Measurements from ENCODE around the gene ARL11.

Gene ARL11

DNA sequence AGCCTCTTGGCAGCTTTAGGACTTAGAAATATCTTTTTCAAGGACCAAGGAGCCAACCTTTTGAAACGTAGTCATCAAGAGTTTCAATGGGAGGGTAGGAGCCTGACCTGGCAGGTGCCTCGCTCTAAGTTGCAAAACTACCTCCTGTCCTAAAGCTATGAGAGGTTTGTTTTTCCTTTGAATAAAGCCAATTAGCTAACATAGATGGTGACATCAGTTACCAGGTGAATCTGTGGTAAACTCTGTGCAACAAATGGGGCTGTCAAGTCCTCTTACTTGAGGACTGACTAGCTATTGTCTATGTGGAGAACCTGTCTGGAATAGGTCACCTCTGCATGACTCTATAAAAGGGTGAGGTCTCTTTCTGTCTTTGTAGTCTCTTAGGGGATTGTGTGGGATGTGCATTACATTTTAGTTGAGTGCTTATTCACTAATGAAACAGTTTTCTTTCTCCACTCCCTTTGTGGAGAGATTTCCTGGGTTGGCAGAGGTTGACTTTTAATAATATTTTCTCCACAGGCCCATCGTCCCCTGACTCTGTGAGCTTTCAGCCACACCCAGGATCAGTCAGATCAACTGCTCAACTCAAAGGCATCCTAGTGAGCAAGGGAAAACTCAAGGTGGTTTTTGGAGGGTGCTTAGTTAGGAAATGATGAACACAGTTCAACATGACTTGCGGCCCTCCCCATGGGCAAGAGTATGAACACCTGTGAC is 9.9 kb downstream of the ARL11 start:
- H3K9ac ChIP-seq (ENCODE audit: low read length): no peak overlapping the region
- H3K4me3 ChIP-seq (ENCODE audit: low read depth in 1 of 2, low read length in 2 of 2): no peak overlapping the region
- no peaks in the 10 kb centered on the region for H3K27me3 ChIP-seq (ENCODE audit: control insufficient read depth in 1 of 2, insufficient read depth in 2 of 2, low read length in 2 of 2)
- no peak overlapping the region for H3K27ac ChIP-seq (ENCODE audit: low read depth, low read length)
- no peaks in the 10 kb centered on the region for H3K4me1 ChIP-seq (ENCODE audit: insufficient read depth, low read length)
- no peaks in the 10 kb centered on the region for H3K36me3 ChIP-seq (ENCODE audit: insufficient read depth, low read length)
- no peaks in the 10 kb centered on the region for H3K9me3 ChIP-seq (ENCODE audit: low read length)

DNA sequence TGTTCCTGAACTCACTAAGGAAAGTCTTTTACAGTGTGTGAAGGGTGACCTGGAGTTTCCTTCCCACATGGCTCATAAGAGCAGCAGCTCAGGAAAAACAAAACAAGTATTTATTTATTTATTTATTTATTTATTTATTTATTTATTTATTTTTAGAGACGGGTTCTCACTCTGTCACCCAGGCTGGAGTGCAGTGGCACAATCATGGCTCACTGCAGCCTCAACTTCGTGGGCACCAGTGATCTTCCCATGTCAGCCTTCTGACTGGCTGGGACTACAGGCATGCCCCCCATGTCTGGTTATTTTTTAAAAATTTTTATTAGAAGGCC is 10.4 kb downstream of the ARL11 start:
- Histone ChIP-seq H3K4me1 (ENCODE audit: insufficient read depth, low read length) (no peaks in the 10 kb centered on the region), H3K36me3 (ENCODE audit: insufficient read depth, low read length) (no peaks in the 10 kb centered on the region), H3K9me3 (ENCODE audit: low read length) (no peaks in the 10 kb centered on the region), H3K4me3 (ENCODE audit: low read depth in 1 of 2, low read length in 2 of 2) (no peak overlapping the region), H3K27me3 (ENCODE audit: control insufficient read depth in 1 of 2, insufficient read depth in 2 of 2, low read length in 2 of 2) (no peaks in the 10 kb centered on the region), H3K27ac (ENCODE audit: low read depth, low read length) (no peak overlapping the region), H3K9ac (ENCODE audit: low read length) (no peak overlapping the region)

- Histone ChIP-seq H3K4me1 (ENCODE audit: insufficient read depth, low read length) (no peaks in the 10 kb centered on the region), H3K36me3 (ENCODE audit: insufficient read depth, low read length) (no peaks in the 10 kb centered on the region), H3K4me3 (ENCODE audit: low read depth in 1 of 2, low read length in 2 of 2) (no peak overlapping the region), H3K27ac (ENCODE audit: low read depth, low read length) (no peak overlapping the region), H3K9me3 (ENCODE audit: low read length) (no peaks in the 10 kb centered on the region), H3K9ac (ENCODE audit: low read length) (no peak overlapping the region), H3K27me3 (ENCODE audit: control insufficient read depth in 1 of 2, insufficient read depth in 2 of 2, low read length in 2 of 2) (no peaks in the 10 kb centered on the region)
Observed at GRCh38 chr13:49641801-49642291, 13.5 kb downstream of the ARL11 start.

GRCh38 chr13:49643035-49643646 is 14.8 kb downstream of the ARL11 start:
- Histone ChIP-seq H3K9me3 (ENCODE audit: low read length) (no peaks in the 10 kb centered on the region), H3K27ac (ENCODE audit: low read depth, low read length) (no peak overlapping the region), H3K36me3 (ENCODE audit: insufficient read depth, low read length) (no peaks in the 10 kb centered on the region), H3K9ac (ENCODE audit: low read length) (no peak overlapping the region), H3K4me3 (ENCODE audit: low read depth in 1 of 2, low read length in 2 of 2) (no peak overlapping the region), H3K4me1 (ENCODE audit: insufficient read depth, low read length) (no peaks in the 10 kb centered on the region), H3K27me3 (ENCODE audit: control insufficient read depth in 1 of 2, insufficient read depth in 2 of 2, low read length in 2 of 2) (no peaks in the 10 kb centered on the region)

DNA sequence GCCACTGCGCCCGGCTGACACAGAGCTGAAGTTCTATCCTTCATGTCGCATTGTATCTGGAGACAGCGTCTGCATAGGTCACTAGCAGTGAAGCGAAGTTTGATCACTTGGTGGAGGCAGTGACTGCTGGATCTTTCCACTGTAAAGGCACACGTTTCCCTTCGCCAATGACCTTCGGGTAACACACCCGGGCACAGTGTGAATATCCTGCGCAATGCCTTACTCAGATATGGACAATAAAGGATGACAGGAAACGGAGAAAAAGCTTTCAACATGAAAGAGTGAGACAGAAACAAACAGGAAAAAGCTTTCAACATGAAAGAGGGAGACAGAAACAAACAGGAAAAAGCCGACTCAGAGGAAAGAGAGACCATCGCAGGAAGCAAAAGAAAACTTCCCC is 17.1 kb downstream of the ARL11 start:
- Histone ChIP-seq H3K27me3 (ENCODE audit: control insufficient read depth in 1 of 2, insufficient read depth in 2 of 2, low read length in 2 of 2) (no peaks in the 10 kb centered on the region), H3K27ac (ENCODE audit: low read depth, low read length) (no peak overlapping the region), H3K4me3 (ENCODE audit: low read depth in 1 of 2, low read length in 2 of 2) (no peak overlapping the region), H3K4me1 (ENCODE audit: insufficient read depth, low read length) (no peaks in the 10 kb centered on the region), H3K36me3 (ENCODE audit: insufficient read depth, low read length) (no peaks in the 10 kb centered on the region), H3K9me3 (ENCODE audit: low read length) (no peaks in the 10 kb centered on the region), H3K9ac (ENCODE audit: low read length) (no peak overlapping the region)

DNA sequence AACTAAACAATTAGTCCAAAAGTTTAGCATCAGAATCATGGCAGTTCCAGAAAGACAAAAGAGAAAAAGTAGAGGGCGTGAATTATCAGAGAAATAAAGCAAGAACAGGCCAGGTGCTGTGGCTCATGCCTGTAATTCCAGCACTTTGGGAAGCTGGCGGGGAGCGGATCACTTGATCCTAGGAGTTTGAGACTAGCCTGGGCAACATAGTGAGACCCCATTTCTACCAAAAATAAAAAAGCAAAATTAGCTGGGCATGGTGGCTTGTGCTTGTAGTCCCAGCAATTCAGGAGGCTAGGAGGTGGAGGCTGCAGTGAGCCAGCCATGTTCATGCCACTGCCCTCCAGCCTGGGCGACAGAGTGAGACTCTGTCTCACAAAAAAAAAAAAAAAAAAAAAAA is 18.4 kb downstream of the ARL11 start:
- no peak overlapping the region for H3K9ac ChIP-seq (ENCODE audit: low read length)
- no peak overlapping the region for H3K27ac ChIP-seq (ENCODE audit: low read depth, low read length)
- H3K4me3 ChIP-seq (ENCODE audit: low read depth in 1 of 2, low read length in 2 of 2): no peak overlapping the region
- no peaks in the 10 kb centered on the region for H3K9me3 ChIP-seq (ENCODE audit: low read length)
- no peaks in the 10 kb centered on the region for H3K36me3 ChIP-seq (ENCODE audit: insufficient read depth, low read length)
- no peaks in the 10 kb centered on the region for H3K27me3 ChIP-seq (ENCODE audit: control insufficient read depth in 1 of 2, insufficient read depth in 2 of 2, low read length in 2 of 2)
- H3K4me1 ChIP-seq (ENCODE audit: insufficient read depth, low read length): no peaks in the 10 kb centered on the region

DNA sequence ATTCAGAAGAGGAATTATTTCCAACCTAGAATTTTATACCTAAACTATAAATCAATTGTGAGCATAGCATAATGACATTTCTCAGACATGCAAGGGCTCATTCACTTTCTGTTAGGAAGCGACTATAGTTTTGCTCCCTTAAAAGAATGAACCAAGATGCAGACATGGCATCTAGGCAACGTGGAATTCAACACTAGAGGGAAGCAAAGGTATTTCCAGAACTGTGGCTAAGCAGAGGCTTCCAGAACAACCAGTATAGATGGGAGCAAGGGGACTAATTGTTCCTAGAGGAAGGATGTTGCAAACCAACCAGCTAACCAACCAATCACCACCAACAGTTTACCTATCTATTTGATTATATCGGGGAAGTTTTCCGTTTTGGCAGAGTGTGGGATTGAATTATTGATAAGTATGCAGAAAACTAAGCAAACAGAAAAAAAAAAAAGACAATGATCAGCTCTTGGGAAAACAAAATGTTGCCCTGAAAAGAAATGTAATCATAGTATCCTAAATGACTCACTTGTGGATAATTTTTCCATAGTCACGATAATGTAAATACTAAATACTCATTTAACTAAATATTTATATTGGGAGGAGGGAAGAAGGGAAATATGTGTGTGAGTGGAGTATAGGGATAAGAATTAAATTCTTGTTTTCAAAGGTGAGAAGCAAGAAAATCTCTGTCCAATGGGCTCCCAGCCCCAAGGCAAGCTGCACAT is 21.1 kb downstream of the ARL11 start:
- Histone ChIP-seq H3K4me3 (ENCODE audit: low read depth in 1 of 2, low read length in 2 of 2) (no peak overlapping the region), H3K36me3 (ENCODE audit: insufficient read depth, low read length) (no peaks in the 10 kb centered on the region), H3K4me1 (ENCODE audit: insufficient read depth, low read length) (no peaks in the 10 kb centered on the region), H3K9ac (ENCODE audit: low read length) (no peak overlapping the region), H3K27me3 (ENCODE audit: control insufficient read depth in 1 of 2, insufficient read depth in 2 of 2, low read length in 2 of 2) (no peaks in the 10 kb centered on the region), H3K9me3 (ENCODE audit: low read length) (no peaks in the 10 kb centered on the region), H3K27ac (ENCODE audit: low read depth, low read length) (no peak overlapping the region)

GRCh38 chr13:49649963-49650312 is 21.6 kb downstream of the ARL11 start:
- Histone ChIP-seq H3K4me3 (ENCODE audit: low read depth in 1 of 2, low read length in 2 of 2) (no peak overlapping the region), H3K27me3 (ENCODE audit: control insufficient read depth in 1 of 2, insufficient read depth in 2 of 2, low read length in 2 of 2) (no peaks in the 10 kb centered on the region), H3K9ac (ENCODE audit: low read length) (no peak overlapping the region), H3K4me1 (ENCODE audit: insufficient read depth, low read length) (no peaks in the 10 kb centered on the region), H3K27ac (ENCODE audit: low read depth, low read length) (no peak overlapping the region), H3K9me3 (ENCODE audit: low read length) (no peaks in the 10 kb centered on the region), H3K36me3 (ENCODE audit: insufficient read depth, low read length) (no peaks in the 10 kb centered on the region)

- Histone ChIP-seq H3K4me3 (ENCODE audit: low read depth in 1 of 2, low read length in 2 of 2) (no peak overlapping the region), H3K9me3 (ENCODE audit: low read length) (no peaks in the 10 kb centered on the region), H3K9ac (ENCODE audit: low read length) (no peak overlapping the region), H3K27me3 (ENCODE audit: control insufficient read depth in 1 of 2, insufficient read depth in 2 of 2, low read length in 2 of 2) (no peaks in the 10 kb centered on the region), H3K27ac (ENCODE audit: low read depth, low read length) (no peak overlapping the region), H3K36me3 (ENCODE audit: insufficient read depth, low read length) (no peaks in the 10 kb centered on the region), H3K4me1 (ENCODE audit: insufficient read depth, low read length) (no peaks in the 10 kb centered on the region)
Observed at GRCh38 chr13:49651570-49652354, 23.5 kb downstream of the ARL11 start.

DNA sequence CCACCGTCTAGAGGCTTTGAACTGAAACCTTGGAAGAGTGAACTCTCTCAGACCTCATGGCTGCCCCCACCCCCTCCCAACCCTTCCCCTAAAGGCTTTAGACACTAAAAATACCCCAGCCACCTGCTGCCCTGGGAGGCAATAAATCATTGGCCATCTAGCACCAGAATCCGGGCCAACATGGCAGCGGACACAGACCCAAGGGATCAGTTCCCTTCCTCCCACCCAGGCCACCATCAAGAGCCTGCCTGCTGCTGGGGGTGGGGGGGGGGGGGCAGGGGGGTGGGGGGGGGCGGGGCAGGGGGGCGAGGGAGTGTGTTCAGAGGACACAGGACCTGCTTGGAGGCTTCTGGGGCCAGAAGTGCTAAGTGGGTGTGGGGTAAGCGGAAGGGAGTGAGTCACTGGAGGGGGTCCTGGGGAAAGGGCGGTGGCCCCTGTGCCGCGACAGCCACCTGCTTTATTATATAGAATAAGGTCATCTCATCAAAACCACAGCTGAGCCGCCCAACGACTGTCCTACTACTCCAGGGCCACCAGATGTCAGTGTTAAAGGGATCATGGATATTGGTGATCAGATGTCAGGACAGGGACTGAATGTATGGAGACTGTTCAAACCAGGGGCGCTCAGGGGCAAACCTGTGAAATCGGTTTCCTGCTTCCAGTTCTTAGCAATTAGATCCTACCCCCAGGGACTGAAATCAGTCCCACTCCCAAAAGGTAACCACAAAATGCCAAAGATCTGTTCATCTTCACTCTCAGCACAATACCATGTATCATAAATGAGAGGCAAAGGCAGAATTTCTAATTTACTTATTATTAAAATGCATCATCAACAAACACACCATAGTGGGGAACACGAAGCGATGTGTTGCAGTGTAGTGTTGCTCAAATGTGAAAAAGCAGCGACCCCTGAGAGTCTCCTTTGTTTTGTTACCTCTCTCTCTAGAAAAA is 24.3 kb downstream of the ARL11 start:
- H3K27me3 ChIP-seq (ENCODE audit: control insufficient read depth in 1 of 2, insufficient read depth in 2 of 2, low read length in 2 of 2): no peaks in the 10 kb centered on the region
- no peaks in the 10 kb centered on the region for H3K36me3 ChIP-seq (ENCODE audit: insufficient read depth, low read length)
- no peaks in the 10 kb centered on the region for H3K4me1 ChIP-seq (ENCODE audit: insufficient read depth, low read length)
- no peaks in the 10 kb centered on the region for H3K9me3 ChIP-seq (ENCODE audit: low read length)
- no peak overlapping the region for H3K4me3 ChIP-seq (ENCODE audit: low read depth in 1 of 2, low read length in 2 of 2)
- no peak overlapping the region for H3K27ac ChIP-seq (ENCODE audit: low read depth, low read length)
- no peak overlapping the region for H3K9ac ChIP-seq (ENCODE audit: low read length)
